ENCODE measurements around the gene SNRNP25.

DNA sequence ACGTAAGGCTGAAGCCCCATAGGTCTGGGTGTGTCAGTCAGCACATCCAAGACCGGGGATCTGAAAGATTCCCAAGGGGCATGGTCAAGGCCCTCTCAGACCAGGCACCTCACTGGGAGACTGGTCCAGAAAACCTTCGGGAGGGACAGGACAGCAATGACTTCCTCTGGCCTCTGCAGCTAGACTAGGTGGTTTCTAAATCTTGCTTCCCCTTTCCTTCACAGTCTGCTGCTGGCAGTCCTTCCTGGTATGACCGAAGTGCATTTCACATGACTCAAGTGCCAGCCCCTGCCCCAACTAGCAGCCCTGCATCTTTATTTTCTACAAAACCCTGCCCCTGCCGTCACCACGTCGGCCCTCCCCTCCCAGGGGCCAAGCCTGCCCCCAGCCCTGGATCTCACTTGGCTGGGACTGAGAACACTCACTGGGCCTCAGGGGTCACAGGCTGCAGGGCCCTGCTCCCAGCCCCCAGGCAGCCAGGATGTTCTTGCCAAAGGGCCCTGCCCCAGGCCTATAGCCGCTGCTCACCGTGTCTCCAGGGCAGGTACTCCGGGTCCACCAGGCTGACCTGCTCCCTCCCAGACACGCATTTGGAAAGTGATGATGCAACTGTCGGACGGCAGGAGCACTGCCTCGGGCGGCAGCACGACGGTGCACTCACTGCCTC, 18.5 kb upstream of the SNRNP25 start:
- TF ChIP-seq, protein P1, sequence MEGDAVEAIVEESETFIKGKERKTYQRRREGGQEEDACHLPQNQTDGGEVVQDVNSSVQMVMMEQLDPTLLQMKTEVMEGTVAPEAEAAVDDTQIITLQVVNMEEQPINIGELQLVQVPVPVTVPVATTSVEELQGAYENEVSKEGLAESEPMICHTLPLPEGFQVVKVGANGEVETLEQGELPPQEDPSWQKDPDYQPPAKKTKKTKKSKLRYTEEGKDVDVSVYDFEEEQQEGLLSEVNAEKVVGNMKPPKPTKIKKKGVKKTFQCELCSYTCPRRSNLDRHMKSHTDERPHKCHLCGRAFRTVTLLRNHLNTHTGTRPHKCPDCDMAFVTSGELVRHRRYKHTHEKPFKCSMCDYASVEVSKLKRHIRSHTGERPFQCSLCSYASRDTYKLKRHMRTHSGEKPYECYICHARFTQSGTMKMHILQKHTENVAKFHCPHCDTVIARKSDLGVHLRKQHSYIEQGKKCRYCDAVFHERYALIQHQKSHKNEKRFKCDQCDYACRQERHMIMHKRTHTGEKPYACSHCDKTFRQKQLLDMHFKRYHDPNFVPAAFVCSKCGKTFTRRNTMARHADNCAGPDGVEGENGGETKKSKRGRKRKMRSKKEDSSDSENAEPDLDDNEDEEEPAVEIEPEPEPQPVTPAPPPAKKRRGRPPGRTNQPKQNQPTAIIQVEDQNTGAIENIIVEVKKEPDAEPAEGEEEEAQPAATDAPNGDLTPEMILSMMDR (IDR thresholded peaks at IDR 0.05; ENCODE audit: extremely low read depth in 1 of 2, insufficient read depth in 1 of 2, low read depth in 1 of 2, low read length in 2 of 2): no peak
- TF ChIP-seq POLR2AphosphoS5 (IDR thresholded peaks at IDR 0.05; ENCODE audit: insufficient read depth, low read depth, low read length) (no peak), EZH2 (IDR thresholded peaks at IDR 0.05; ENCODE audit: borderline replicate concordance, low read depth, low read length, severe bottlenecking) (no peak), POLR2A (IDR thresholded peaks at IDR 0.05; ENCODE audit: low read depth, low read length) (no peak)
